Smooth muscle cell (in vitro differentiated cells): ENCODE results near the gene BASP1. TPM values are rescaled to one million over a fixed set of nuclear protein-coding genes. Genes with fewer than 3 reads are reported as not detected.

Experiments used
- DNase-seq: peaks from one replicate; lab custom pipeline; 2025; ENCODE audit not compliant: unreplicated experiment; lab: John Stamatoyannopoulos, UW
- H2AFZ ChIP-seq: fragments of 200-600 bp; sonication (generic); 2 replicates; pipeline ENCODE4 v1.6.0; 2016; ENCODE audit warnings: antibody characterized with exemption, low read depth, mild to moderate bottlenecking
- H3F3A ChIP-seq: fragments of 200-600 bp; sonication (generic); 2 replicates; pipeline ENCODE4 v1.6.0; 2017; ENCODE audit warnings: antibody characterized with exemption, low read depth
- H3K27ac ChIP-seq: fragments of 200-600 bp; sonication (generic); 2 replicates; pipeline ENCODE4 v1.5.1; 2016; ENCODE audit warnings: low read depth, mild to moderate bottlenecking
- H3K27me3 ChIP-seq: fragments of 200-600 bp; sonication (generic); 2 replicates; pipeline ENCODE4 v1.6.1; 2016; ENCODE audit warnings: low read depth, mild to moderate bottlenecking
- H3K36me3 ChIP-seq: fragments of 200-600 bp; sonication (generic); 2 replicates; pipeline ENCODE4 v1.5.1; 2016; ENCODE audit warnings: low read depth
- H3K4me1 ChIP-seq: fragments of 200-600 bp; sonication (generic); 2 replicates; pipeline ENCODE4 v1.5.1; 2016; ENCODE audit warnings: low read depth
- H3K4me2 ChIP-seq: fragments of 200-600 bp; sonication (generic); 2 replicates; pipeline ENCODE4 v1.6.0; 2016; ENCODE audit warnings: mild to moderate bottlenecking
- H3K4me3 ChIP-seq: fragments of 200-600 bp; sonication (generic); 2 replicates; pipeline ENCODE4 v1.5.1; 2016; ENCODE audit warnings: mild to moderate bottlenecking
- H3K79me2 ChIP-seq: fragments of 200-600 bp; sonication (generic); 2 replicates; pipeline ENCODE4 v1.6.0; 2016; ENCODE audit warnings: low read depth, mild to moderate bottlenecking
- H3K9ac ChIP-seq: fragments of 200-600 bp; sonication (generic); 2 replicates; pipeline ENCODE4 v1.6.0; 2016; ENCODE audit warnings: low read depth
- H3K9me3 ChIP-seq: fragments of 200-600 bp; sonication (generic); replicated peaks from 2 replicates; pipeline ENCODE4 v1.5.1; 2016; ENCODE audit warnings: low read depth
- H4K20me1 ChIP-seq: fragments of 200-600 bp; sonication (generic); 2 replicates; pipeline ENCODE4 v1.6.0; 2016; ENCODE audit warnings: low read depth
- CTCF ChIP-seq: fragments of 200-600 bp; sonication (generic); IDR thresholded peaks from 2 replicates; pipeline ENCODE4 v1.5.1; 2017; ENCODE audit warnings: borderline replicate concordance, mild to moderate bottlenecking, antibody characterized with exemption; ENCODE audit not compliant: insufficient read depth, poor library complexity, severe bottlenecking
- WGBS: methylation state at CpG from one replicate; pipeline ENCODE4 v1.1.7; 2016; ENCODE audit warnings: low lambda C conversion rate; 5-methylcytosine and 5-hydroxymethylcytosine counted together
- polyA plus RNA-seq: library from polyadenylated mRNA; unstranded; fragments of >200 nt; fragmentation: Nextera tagmentation; extraction: Ambion mirVana; gene quantifications from 2 replicates; pipeline ENCODE4 v1.2.1, GENCODE V29; 2016
- total RNA-seq: library from RNA; depleted of rRNA; stranded (reverse); fragments of >200 nt; gene quantifications from 2 replicates; pipeline ENCODE4 v1.2.3, GENCODE V29; 2014

Gene BASP1
- total and polyA plus RNA-seq, 2 experiments from 2014 or later, result 194 to 304 TPM

GRCh38 chr5:17233488-17233887 is 16.1 kb downstream of the BASP1 start:
- H3K36me3 ChIP-seq, result peaks cover 5% of the 10 kb centered on the region
- H3K9ac ChIP-seq, result no peak overlapping the region
- H3K4me2 ChIP-seq, result peak overlapping the region; percentile 14
- H3K27ac ChIP-seq, result peak overlapping the region; percentile 55
- H3K79me2 ChIP-seq, result peaks cover 100% of the 10 kb centered on the region
- no peaks in the 10 kb centered on the region for H3F3A ChIP-seq
- H3K9me3 ChIP-seq, result no peaks in the 10 kb centered on the region
- no peak overlapping the region for H2AFZ ChIP-seq
- no peaks in the 10 kb centered on the region for H3K27me3 ChIP-seq
- no peak for DNase-seq
- H4K20me1 ChIP-seq, result peaks cover 100% of the 10 kb centered on the region
- peaks cover 14% of the 10 kb centered on the region for H3K4me1 ChIP-seq
- H3K4me3 ChIP-seq, result no peak overlapping the region
- TF ChIP-seq CTCF, result no peak
- WGBS, result 83% methylated on average over 6 of the region's 6 CpGs

GRCh38 chr5:17234374-17234773 is 16.9 kb downstream of the BASP1 start:
- no peaks in the 10 kb centered on the region for H3K9me3 ChIP-seq
- TF ChIP-seq CTCF, result no peak
- no peaks in the 10 kb centered on the region for H3K27me3 ChIP-seq
- H2AFZ ChIP-seq, result no peak overlapping the region
- no peak overlapping the region for H3K9ac ChIP-seq
- H3K27ac ChIP-seq, result peak overlapping the region; percentile 17
- peaks cover 5% of the 10 kb centered on the region for H3K36me3 ChIP-seq
- peaks cover 5% of the 10 kb centered on the region for H3K4me1 ChIP-seq
- no peak overlapping the region for H3K4me2 ChIP-seq
- DNase-seq, result no peak
- 84% methylated on average over 5 of the region's 5 CpGs for WGBS
- peaks cover 100% of the 10 kb centered on the region for H3K79me2 ChIP-seq
- no peaks in the 10 kb centered on the region for H3F3A ChIP-seq
- H3K4me3 ChIP-seq, result no peak overlapping the region
- peaks cover 100% of the 10 kb centered on the region for H4K20me1 ChIP-seq

GRCh38 chr5:17235731-17236330 is 18.4 kb downstream of the BASP1 start:
- Histone ChIP-seq H3K4me1 (peaks cover 9% of the 10 kb centered on the region), H4K20me1 (peaks cover 100% of the 10 kb centered on the region), H3K36me3 (peaks cover 5% of the 10 kb centered on the region), H3K9ac (no peak overlapping the region), H3K4me3 (no peak overlapping the region), H2AFZ (no peak overlapping the region), H3K27me3 (no peaks in the 10 kb centered on the region), H3K27ac (peak overlapping the region; percentile 43), H3K79me2 (peaks cover 100% of the 10 kb centered on the region), H3K4me2 (peak overlapping the region; percentile 13), H3K9me3 (no peaks in the 10 kb centered on the region), H3F3A (no peaks in the 10 kb centered on the region)
- no peak for DNase-seq
- 98% methylated on average over 5 of the region's 5 CpGs for WGBS
- TF ChIP-seq CTCF, result no peak

GRCh38 chr5:17238521-17239041 is 21.1 kb downstream of the BASP1 start:
- Histone ChIP-seq H2AFZ (no peak overlapping the region), H3K79me2 (peaks cover 100% of the 10 kb centered on the region), H3K9me3 (no peaks in the 10 kb centered on the region), H3K4me3 (no peak overlapping the region), H3F3A (peaks cover 9% of the 10 kb centered on the region), H3K4me2 (peak overlapping the region; percentile 37), H3K4me1 (peaks cover 14% of the 10 kb centered on the region), H3K27me3 (no peaks in the 10 kb centered on the region), H3K36me3 (no peaks in the 10 kb centered on the region), H3K9ac (no peak overlapping the region), H3K27ac (peak overlapping the region; percentile 57), H4K20me1 (peaks cover 100% of the 10 kb centered on the region)
- 58% methylated on average over 6 of the region's 6 CpGs for WGBS
- DNase-seq, result no peak
- TF ChIP-seq CTCF, result no peak
